Epidermal melanocyte (primary cell): Measurements from ENCODE around the gene ZNF716.
"Not testable (repeated sequence)": the region's sequence is repeated elsewhere in the genome, so short reads cannot be mapped to it uniquely, and the experiment has no call there.

Source experiments
- DNase-seq: peaks from one replicate; pipeline ENCODE4 v3.0.0; 2011; ENCODE audit warnings: low spot score; ENCODE audit not compliant: insufficient read length

Gene ZNF716

DNA sequence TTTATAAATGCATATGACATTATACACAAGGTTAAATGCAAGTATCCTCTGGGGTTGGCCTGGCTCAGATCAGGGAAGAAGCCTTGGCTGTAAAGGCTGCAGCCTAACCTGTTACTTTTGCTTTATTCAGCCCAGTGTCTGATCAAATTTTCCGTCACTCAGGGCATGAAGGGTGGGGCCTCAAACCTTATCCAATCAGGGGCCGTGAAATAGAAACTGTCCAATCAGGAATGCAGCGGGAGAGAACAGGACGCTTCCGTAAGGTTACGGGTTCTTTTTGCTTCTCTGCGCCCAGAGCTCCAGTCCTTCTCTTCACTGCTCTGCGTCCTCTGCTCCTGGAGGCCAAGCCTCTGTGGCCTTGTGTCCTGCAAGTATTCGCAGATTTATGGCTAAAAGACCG lies at the start of gene ZNF716:
ZNF716 (plus strand) TSS at position 274 of the 400 bp plus-strand sequence; CDS start at position 386, 112 bp downstream.
- DNase-seq: no peak

DNA sequence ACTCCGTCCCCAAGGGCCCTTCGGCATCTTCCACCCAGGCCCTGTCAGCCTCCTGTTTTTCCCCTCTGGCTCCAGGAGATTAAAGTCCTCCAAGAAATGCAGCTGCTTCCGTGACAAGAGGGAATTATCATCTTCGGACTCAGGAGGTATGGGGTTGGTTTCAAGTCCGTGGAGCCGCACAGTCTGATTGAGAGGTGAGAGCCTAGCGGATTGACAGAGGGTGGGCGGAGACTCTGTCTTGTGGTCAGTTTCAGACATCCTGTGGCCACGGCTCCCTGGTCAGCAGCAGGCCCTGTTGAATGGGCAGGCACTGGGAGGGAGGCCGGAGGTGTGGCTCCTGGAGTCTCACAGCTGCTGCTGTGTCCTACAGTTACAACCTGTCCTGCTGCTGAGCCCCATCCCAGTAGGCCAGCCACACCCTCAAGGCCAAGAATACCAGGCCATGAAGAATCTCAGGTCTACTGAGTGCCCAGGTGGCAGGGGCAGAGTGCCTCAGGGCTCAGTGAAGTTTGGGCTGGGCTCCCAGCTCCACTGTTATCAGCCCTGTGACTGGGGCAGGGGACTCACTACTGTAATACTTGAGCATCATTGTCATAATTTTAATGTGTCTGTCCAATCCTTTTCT lies 49.3 kb upstream of the ZNF716 start:
- DNase-seq: no peak

DNA sequence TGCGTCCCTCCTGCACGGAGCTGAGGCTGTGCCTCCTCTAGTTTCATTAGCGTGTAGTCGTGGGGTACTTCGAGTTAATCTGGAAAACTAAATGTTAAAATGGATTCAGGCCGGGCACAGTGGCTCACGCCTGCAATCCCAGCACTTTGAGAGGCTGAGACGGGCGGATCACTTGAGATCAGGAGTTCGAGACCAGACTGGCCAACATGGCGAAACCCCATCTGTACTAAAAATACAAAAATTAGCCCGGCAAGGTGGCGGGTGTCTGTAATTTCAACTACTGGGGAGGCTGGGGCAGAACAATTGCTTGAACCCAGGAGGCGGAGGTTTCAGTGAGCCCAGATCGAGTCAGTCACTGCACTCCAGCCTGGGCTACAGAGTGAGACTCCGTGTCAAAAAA lies 46.9 kb upstream of the ZNF716 start:
- DNase-seq: not testable (repeated sequence)

DNA sequence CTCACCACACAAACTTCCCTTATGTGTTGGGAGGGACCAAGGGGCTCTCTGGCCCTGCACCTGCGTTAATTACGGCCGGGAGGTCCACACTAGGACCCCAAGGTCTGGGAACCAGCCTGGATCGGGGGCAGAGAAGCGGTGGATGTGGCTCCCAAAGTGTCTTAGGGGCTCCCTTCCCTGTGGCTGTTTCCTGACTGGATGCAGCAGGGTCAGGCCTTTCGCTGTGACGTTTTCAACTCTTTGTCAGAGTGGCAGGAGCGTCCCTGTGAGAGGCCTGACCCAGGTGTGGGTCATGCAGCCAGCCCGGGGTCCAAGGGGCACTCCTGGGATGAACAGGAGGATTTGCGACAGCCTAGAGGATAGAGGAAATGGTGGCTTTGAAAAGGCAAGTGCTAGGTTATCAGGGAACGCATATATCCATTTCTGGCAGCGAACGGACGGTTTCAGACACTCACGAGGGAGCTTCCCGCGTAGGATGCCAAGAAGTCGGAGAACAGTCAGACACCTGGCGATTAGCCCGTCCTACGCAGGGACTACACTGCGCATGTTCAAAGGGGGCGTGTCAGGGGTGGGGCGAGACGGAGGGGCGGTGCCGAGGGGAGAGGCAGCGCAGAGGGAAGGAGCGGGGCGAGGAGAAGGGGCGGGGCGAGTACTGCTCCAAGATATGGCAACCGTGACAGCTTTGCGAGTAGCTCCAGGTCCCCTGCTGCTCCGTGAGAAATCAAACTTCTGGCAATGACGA lies 46.2 kb upstream of the ZNF716 start:
- DNase-seq: no peak

DNA sequence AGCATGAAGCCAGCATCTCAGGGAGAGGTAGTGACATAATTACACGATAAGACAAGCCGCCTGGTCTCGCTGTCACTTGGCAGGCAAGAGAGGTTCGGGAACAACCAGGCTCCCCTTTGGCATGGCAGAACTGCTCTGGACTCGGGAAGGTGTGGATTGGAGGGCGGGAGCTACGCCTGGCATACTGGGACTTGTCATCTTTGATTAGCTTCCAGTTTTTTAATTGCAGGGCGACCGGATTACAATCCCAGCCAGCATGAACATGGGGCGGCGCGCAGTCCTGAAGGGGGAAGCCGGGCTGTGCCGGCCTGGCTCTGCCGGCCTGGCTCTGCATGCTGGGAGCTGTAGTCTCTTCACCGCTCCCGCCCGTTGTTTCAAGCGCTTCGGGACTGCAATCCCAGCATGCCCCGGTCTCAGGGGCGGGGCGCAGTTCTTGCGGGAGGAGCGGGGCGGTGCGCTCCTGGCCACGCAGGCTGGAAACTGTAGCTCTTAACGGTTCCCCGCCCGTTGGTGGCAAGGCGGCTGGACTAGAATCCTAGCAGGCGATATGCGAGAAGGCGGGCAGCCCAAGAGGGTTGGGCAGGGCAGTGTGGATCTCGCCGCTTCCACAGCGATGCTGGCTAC lies 45.5 kb upstream of the ZNF716 start:
- DNase-seq: no peak

DNA sequence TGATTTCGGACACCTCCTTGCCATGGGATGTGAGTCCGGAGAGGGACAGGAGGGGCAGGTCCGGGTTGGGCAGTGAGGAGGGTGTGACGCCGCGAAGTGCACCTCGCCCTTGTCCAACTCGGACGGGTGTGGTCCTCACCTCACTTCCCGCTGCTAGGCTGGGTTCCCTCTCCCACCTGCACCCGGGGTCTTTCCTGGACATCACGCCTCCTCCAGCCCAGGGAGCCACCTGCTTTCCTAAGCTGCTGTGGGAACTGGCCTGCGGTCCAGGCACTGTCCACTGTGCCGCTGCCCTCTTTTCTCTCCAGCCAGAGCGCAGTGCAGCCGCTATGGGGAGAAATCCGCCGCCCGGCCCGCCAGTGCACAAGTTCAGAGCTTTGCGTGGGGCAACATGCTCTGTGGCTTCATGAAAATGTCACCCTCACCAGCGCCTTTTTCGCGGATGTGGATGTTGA lies 45.0 kb upstream of the ZNF716 start:
- no peak for DNase-seq

DNA sequence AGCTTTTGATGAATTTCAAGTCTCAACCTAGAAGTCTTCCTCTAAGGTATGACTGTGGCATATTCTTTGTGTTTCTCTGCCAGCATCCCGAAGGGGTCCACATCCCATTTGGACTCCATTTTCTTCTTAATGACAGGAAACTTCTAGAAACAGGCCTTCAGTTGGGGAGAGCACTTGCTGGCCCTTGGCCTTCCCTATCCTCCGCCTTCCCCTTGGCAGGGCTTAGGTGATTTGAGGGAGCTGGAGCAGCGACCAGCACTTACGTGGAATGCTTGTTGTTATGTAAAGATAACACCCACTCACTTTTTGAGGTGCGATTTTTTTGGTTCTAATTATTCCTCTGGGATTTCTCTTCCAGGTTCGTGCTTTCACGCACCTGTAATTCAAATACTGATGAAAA lies 42.9 kb upstream of the ZNF716 start:
- DNase-seq: no peak

DNA sequence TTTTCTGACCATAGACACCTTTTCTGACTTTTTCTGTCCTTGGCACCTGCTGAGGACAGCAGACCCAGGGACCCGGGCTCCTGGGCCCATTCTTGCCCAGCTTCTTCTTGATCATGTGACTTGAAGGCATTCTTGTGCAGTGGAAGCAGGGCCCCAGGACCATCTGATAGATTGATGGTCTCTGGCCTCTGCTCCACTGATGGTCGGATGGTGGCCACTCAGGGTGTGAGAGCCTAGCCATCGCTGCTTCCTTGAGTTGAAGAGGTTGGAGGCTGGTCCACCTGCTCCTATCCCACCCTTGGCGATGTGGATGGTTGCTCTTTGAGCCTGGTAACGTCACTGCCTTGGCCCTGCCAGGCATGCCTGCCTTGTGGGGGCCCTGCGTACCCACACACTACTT lies 37.8 kb upstream of the ZNF716 start:
- no peak for DNase-seq

DNA sequence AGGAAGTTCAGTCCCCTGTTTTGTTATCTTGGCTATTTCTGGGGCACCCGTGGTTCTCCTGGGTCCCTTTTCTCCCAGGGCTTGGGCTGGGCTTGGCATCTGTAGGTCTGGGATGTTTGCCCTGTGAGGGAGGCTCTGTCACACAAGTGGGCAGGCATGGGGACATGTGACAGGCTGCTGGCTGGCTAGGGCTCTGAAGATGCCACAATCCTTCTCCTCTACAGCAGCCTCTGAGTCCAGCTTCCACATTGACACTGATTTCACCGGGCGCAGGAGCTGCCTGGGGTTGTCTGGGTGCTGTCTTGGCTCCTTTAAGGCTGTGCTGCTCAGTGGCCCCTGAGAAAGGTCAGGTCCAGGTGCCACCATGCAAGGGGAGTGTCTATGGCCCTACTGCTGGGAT lies 37.4 kb upstream of the ZNF716 start:
- DNase-seq: no peak

DNA sequence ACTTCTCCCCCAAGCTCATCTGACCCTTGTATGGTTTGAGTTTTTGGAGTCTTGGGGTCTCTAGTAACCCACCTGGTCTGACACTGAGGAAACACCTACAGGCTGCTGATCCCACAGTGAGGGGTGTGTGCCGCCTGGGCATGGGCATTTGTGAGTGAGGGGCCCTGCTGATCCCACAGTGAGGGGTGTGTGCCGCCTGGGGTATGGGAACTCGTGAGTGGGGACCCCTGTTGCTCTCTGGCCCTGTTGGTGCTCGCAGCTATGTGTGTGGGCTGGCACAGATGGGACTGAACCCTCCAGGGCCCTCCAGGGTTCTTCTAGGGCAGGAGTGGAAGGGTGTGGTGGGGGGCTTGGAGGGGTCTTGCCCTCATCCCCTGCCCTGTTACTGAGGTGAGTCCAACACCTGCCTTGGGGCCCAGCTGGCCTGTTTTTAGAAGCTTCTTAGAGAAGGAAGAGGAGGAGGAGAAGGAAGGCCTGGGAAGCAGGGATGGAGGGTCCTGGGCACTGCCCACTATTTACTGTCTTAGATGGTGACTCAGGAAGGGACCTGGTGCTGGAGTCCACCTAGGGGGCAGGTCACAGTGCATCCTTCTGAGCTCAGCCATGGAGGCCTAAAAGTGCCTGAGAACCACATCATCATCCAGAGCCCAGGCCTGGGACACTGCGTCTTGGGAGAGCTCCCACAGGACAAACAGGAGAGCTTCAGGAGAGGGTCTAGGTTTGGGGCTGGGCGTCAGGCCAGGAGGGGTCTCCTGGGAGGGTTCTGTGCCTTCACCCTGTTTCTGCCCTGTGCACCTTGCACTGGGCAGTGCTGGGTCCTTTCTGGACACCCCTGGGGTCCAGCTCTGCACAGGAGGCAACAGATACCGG lies 36.2 kb upstream of the ZNF716 start:
- DNase-seq: no peak

DNA sequence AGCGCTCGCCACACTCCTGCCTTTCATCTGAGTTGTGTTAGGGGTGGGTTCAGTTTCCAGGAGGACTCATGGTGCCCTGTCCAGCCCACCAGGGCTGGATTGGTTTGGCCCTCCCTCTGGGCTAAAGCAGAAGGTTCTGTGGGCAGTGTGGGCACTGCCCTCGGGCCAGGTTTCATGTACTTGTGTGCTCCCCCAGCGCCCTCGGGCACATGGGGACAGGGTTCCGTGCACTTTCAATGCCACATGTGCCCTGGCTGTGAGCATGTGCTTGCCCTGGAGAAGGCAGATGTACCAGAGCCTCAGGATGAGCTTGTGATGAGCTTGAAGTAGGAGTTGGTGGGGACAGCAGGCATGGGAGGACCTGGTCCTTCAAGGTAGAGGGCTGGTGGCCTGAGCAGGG lies 35.6 kb upstream of the ZNF716 start:
- no peak for DNase-seq

DNA sequence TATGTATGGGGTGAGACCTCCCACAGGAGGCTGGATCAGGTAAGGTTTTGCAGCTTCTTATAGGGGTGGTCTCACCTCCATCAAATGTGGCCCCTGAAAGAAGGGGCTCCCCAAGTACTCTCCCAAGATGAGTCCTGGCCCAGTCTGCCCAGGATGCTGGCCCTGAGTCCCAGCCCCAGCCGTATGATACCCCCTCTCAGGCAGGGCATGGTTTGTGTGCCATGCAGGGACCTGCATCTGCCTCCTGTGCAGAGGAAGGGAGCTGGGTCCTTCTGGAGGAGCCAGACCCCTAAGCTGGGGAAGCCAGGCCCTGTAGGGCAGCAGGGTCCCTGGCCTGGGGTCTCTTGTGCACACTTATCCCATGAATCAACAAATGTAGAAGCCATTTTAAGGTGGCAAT lies 35.1 kb upstream of the ZNF716 start:
- no peak for DNase-seq

DNA sequence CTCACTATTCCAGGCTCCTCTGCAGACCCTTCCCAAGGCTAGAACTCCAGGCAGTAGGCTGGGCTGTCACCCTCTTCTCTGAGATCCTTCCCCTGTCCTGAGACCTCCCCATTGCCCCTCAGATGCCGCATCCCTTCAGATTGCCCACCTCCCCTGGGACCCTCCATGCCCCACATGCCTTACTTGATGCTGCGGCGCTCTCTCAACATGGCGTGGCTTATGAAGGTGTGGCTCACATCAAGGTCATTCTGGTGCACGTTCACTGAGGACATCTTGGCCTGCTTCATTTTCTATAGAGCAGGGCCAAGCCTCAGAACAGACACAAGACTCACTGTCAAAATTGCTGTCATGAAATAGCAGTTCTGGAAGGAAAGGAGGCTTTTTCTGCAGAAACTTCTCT lies 34.7 kb upstream of the ZNF716 start:
- no peak for DNase-seq

DNA sequence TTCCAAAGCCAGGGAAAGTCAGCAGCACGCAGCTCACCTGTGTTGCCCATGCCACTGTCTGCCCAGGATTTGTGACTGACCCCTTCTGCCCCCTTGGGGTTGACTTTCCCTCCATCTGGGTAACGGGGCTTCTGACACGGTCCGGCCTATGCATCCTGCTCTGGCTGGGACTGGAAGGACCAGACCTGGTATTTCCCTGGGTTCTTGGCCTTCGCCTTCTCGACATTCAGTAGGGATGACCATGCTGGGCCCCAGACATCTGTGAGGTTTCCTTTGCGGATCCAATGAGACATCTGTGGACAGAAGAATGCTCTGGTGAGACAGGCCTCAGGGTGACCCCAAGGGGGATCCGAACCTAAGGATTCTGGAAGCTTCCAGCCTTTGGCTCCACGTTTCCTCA lies 34.2 kb upstream of the ZNF716 start:
- no peak for DNase-seq

DNA sequence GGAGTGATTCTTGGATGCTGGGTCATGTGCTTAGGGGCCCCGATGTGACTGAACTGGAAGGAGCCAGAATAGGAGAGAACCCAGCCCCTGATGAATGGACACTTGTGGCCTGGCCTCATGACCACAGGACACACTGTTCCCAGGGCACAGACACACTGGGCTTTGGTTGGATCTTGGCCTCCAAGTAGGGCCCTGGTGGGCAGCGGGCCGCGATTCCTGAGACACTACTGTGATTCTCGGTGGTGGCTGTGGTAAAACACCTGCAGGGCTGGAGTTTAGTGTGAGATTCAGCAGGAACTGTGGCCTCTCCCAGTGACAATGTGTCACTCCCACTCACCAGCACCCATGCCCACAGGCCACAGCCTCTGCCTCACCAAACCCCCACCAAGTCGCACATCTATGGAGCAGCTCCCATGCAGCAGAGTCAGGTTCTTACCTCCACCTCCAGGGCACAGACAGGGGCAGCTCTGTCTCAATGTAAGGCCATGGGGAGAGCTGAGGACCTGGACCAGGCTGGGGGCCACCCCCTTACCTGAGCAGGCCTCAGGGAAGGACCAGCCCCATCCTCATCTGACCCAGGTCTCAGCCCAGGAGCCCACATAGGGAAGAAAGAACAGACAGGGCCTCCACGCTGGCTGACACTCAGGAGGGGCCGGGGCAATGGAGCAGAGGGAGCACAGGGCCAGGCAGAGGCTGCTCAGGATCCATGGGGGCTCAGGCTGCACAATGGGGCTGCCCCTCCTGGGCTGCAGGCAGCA lies 33.2 kb upstream of the ZNF716 start:
- no peak for DNase-seq

DNA sequence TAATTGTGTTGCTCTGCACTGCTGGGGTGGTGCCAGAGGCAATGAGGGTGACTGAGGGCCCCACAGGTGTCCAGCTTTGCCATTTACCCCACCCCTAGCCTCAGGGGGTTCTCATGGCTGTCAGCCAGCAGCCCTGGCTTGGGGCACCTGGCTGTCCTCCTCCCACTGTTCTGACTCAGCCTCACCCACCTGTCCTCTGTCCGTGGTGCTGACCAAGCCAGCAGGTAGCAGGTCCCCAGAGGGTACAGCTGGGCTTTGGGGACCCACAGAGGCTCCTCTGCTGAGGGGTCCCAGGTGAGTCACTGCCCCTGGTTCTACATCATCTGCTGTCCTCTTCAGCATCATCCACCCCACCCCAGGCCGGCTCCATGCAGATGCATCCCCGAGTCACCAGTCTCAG lies 32.2 kb upstream of the ZNF716 start:
- DNase-seq: no peak

DNA sequence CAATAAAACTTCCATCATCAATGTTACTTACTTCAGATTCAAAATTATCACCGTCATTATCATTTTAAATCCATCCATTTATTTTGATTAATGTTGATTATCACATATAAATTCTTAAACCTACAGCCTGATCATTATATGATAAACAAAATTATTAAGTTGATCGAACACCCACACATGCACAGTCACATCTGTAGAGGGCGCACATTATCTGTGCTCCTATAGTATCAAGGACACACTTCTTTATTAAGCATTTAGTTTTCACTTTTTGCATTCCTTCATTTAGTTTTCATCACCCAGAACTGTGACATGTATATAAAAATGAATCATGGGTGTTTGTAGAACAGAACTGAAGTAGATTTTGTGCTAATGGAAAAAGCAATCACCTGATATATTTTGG lies 26.2 kb upstream of the ZNF716 start:
- DNase-seq: no peak

DNA sequence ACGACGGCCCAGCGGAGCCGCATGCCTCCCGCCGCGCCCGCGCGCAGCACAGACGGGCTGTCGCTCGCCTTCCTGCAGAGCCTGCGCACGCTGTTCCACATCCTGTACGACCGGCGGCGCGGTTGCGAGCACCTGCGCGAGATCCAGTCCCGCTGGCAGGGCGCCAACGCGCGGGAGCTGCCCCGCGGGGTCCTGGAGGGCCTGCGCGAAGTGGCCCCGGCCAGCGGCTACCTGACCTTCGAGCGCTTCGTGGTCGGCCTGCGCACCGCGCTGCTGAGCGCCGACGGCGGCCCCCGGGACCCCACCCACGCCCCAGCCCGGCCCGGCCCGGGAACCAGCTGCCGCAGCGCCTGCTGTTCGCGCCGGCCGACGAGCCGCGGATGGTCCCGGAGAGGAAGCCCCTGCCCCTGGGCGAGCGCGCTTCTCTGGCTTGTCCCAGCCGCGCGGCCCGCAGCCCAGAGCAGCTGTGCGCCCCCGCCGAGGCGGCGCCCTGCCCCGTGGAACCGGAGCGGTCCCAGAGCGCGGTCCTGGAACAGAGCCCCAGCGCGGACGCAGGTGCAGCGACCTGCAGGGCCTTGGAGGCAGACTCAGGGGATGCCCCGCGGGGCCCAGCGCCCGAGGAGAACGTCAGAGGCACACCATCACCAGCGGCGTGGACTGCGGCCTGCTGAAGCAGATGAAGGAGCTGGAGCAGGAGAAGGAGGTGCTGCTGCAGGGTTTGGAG lies 25.3 kb upstream of the ZNF716 start:
- no peak for DNase-seq

DNA sequence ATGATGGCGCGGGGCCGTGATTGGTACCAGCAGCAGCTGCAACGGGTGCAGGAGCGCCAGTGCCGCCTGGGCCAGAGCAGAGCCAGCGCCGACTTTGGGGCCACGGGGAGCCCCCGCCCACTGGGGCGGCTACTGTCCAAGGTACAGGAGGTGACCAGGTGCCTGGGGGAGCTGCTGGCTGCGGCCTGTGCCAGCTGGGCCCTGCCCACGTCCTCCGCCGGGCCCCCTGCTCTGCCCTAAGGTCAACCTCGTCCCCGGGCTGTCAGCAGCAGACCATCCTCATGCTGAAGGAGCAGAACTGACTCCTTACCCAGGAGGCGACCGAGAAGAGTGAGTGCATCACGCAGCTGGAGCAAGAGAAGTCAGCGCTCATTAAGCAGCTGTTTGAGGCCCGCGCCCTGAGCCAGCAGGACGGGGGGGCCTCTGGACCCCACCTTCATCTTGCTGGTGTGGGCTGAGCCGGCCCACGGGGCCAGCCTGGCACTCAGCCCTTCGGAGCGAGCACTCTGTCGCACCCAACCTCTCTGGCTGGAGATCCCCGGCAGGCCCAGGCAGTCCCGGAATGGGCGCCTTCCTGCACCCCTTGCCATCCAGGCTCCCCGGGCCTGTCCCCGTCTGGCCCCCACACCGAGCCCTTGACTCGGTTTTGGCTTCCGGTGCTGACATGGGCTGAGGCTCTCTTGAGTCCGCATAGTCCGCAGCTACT lies 24.6 kb upstream of the ZNF716 start:
- no peak for DNase-seq
